ENCODE results near the gene PNMA8B.

GRCh38 chr19:46470376-46470775, 25.3 kb downstream of the PNMA8B start:
- TF ChIP-seq TAF1 (IDR thresholded peaks at IDR 0.05; ENCODE audit: low read depth) (no peak), TEAD4 (IDR thresholded peaks at IDR 0.05) (no peak), REST (IDR thresholded peaks at IDR 0.05; ENCODE audit: low read depth) (no peak), EP300 (IDR thresholded peaks at IDR 0.05; ENCODE audit: borderline replicate concordance) (no peak), CEBPB (IDR thresholded peaks at IDR 0.05) (no peak), CREB1 (IDR thresholded peaks at IDR 0.05; ENCODE audit: low read depth) (no peak), NFIC (IDR thresholded peaks at IDR 0.05) (no peak), MAX (IDR thresholded peaks at IDR 0.05) (no peak), RAD21 (IDR thresholded peaks at IDR 0.05; ENCODE audit: low read depth) (no peak), EGR1 (IDR thresholded peaks at IDR 0.05) (no peak), ZBTB7A (IDR thresholded peaks at IDR 0.05; ENCODE audit: low read depth) (no peak), FOXM1 (IDR thresholded peaks at IDR 0.05; ENCODE audit: borderline replicate concordance, low read depth) (no peak), USF1 (IDR thresholded peaks at IDR 0.05) (no peak), TCF12 (IDR thresholded peaks at IDR 0.05; ENCODE audit: low read depth) (no peak)

All from Ishikawa (cell line).